ENCODE data around the gene PXT1.

The PXT1 gene

DNA sequence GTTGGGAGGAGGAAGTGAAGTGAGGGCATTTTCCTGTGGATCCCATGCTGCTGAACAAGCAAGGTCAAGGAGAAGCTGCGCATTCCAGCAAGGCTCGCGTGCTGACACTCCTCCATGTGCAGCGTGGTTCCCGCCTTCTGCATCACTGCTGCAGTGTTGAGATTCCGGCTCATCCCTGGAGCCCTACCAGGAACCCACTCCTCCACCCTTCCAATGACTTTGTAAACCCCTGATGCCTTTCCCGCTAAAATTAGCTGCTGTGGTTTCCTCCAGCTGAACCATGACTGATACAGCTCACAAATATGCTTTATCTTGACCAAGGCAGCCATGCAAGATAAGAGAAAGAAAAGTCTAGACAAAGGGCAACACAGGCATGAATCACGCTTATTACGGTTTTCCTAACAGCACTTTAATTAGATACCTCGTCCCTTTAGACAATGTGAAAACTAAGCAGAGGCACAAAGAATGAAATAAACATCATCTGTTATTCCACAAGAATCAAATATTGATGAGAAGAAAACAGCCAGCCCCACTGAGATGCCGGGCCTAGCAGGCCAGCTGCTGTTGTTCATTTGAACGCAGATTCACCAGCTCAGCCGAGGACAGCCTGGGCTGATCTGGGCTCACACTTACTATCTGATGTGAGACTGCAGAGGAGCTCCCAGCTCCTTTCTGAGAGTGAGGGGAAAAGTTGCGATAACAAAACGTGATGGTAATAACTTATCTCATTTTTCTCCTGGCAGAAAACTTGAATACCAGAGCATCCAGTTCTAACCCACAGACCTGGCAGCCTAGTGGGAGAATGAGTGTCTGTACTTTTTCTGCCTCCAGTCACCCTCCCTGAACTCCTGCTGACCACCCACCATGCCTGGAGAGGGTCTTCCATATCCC lies 91.7 kb downstream of the PXT1 start:
- DNase-seq (ENCODE audit: low spot score), result no peak
- TF ChIP-seq CTCF (IDR thresholded peaks at IDR 0.05; ENCODE audit: borderline replicate concordance, control extremely low read depth, extremely low read depth, insufficient read depth, missing control alignments), result no peak
- in situ Hi-C loops (cut with MboI; ENCODE audit: low sequenced_read_pairs, unreplicated experiment), result no loop called here

DNA sequence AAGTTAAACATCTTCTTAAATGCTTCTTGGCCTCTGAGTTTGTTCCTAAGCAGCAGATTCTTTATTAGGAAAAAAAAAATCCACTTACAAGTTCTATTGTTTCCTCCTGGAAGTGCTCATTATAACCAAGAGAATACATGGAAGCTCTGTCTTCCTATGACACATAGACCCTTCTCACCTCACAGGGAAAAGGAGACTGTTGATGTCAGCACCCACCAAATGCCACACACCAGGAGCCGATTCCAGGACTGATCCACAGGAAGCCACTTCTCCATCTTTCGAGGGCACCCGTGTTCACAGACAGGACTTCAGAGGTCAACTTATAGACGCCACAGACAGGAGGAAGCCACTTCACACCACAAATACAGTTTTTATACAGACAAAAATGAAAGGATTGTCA lies 92.6 kb downstream of the PXT1 start:
- DNase-seq (ENCODE audit: low spot score), result no peak
- TF ChIP-seq CTCF (IDR thresholded peaks at IDR 0.05; ENCODE audit: borderline replicate concordance, control extremely low read depth, extremely low read depth, insufficient read depth, missing control alignments), result no peak
- in situ Hi-C loops (cut with MboI; ENCODE audit: low sequenced_read_pairs, unreplicated experiment), result no loop called here

GRCh38 chr6:36349240-36349639 lies 93.4 kb downstream of the PXT1 start:
- DNase-seq (ENCODE audit: low spot score), result no peak
- in situ Hi-C loops (cut with MboI; ENCODE audit: low sequenced_read_pairs, unreplicated experiment), result no loop called here
- TF ChIP-seq CTCF (IDR thresholded peaks at IDR 0.05; ENCODE audit: borderline replicate concordance, control extremely low read depth, extremely low read depth, insufficient read depth, missing control alignments), result no peak

GRCh38 chr6:36347621-36348020 lies 95.0 kb downstream of the PXT1 start:
- in situ Hi-C loops (cut with MboI; ENCODE audit: low sequenced_read_pairs, unreplicated experiment), result no loop called here
- DNase-seq (ENCODE audit: low spot score), result no peak
- TF ChIP-seq CTCF (IDR thresholded peaks at IDR 0.05; ENCODE audit: borderline replicate concordance, control extremely low read depth, extremely low read depth, insufficient read depth, missing control alignments), result no peak

- in situ Hi-C loops (cut with MboI; ENCODE audit: low sequenced_read_pairs, unreplicated experiment), result no loop called here
- DNase-seq (ENCODE audit: low spot score), result no peak
- no peak for TF ChIP-seq CTCF (IDR thresholded peaks at IDR 0.05; ENCODE audit: borderline replicate concordance, control extremely low read depth, extremely low read depth, insufficient read depth, missing control alignments)
Measured at GRCh38 chr6:36346486-36347273, 96.0 kb downstream of the PXT1 start.

DNA sequence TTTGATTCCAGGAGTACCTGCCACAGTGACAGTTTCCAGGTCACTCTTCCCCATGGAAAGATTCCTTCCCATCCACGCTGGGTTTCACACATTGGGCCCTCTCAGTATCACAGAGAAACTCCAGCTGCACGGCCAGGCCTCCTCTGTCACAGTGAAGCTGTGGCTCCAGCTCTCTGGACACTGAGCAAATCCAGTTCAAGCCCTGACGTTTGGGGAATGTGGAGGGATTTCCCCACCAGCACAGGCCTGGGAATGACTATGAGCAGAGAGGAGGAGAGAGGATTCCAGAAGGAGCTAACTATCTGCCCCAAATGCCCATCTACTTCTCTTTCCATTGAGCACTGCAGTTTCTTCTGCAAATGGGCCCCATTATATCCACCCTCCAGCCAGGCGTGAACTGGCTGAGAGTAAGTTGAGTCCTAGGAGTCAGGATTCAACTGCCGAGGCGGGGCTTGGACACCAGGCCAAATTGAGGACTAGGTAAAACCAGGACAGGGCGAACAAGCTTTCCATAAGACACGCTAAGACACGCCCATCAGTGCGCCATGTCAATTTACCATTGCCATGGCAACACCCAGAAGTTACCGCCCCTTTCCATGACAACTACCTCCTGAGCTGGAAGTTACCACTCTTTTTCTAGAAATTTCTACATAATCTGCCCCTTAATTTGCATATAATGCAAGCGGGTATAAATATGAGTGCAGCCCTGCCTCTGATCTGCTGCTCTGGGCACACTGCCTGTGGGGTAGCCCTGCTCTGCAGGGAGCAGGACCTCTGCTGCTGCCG lies 96.8 kb downstream of the PXT1 start:
- no peak for DNase-seq (ENCODE audit: low spot score)

More for the DNA sequence above, 96.8 kb downstream of the PXT1 start:
- TF ChIP-seq CTCF (IDR thresholded peaks at IDR 0.05; ENCODE audit: borderline replicate concordance, control extremely low read depth, extremely low read depth, insufficient read depth, missing control alignments), result no peak
- in situ Hi-C loops (cut with MboI; ENCODE audit: low sequenced_read_pairs, unreplicated experiment), result no loop called here

Data from GM13976 (cell line).